Mesenchymal stem cell (in vitro differentiated cells and primary cell): Measurements from ENCODE around the gene MTFMT.
A peak's percentile ranks its signal among the peaks of the same experiment; 100 is the strongest.

ENCODE experiments used
- DNase-seq: peaks from one replicate; pipeline ENCODE4 v3.0.0-alpha.2; 2013
- H2AFZ ChIP-seq: one replicate; pipeline ENCODE4 v1.6.1; 2013; ENCODE audit warnings: low read depth, mild to moderate bottlenecking, control low read depth, inconsistent platforms, low read length, moderate library complexity
- H2AK5ac ChIP-seq: 2 replicates; pipeline ENCODE4 v1.6.1; 2013; ENCODE audit warnings: low read length, moderate library complexity, mild to moderate bottlenecking, inconsistent platforms; ENCODE audit not compliant: severe bottlenecking
- H2BK120ac ChIP-seq: one replicate; pipeline ENCODE4 v1.6.1; 2013; ENCODE audit warnings: low read depth, mild to moderate bottlenecking, inconsistent platforms, low read length, moderate library complexity
- H2BK12ac ChIP-seq, 2 experiments: one replicate each; pipeline ENCODE4 v1.6.1; 2013; ENCODE audit warnings: inconsistent platforms in 2 of 2, low read length in 2 of 2, mild to moderate bottlenecking in 2 of 2, moderate library complexity in 2 of 2, control low read depth in 1 of 2
- H2BK15ac ChIP-seq: one replicate; pipeline ENCODE4 v1.6.1; 2013; ENCODE audit warnings: mild to moderate bottlenecking, low read depth, inconsistent platforms; ENCODE audit not compliant: poor library complexity, severe bottlenecking
- H2BK5ac ChIP-seq: 2 replicates; pipeline ENCODE4 v1.6.1; 2013; ENCODE audit warnings: low read depth, mild to moderate bottlenecking, low read length, control low read depth, inconsistent platforms; ENCODE audit not compliant: poor library complexity, severe bottlenecking
- H3K14ac ChIP-seq, 2 experiments: one replicate each; pipeline ENCODE4 v1.6.1; 2013; ENCODE audit warnings: inconsistent platforms in 2 of 2, low read length in 2 of 2, control low read depth in 1 of 2, mild to moderate bottlenecking in 1 of 2, moderate library complexity in 1 of 2
- H3K18ac ChIP-seq, 2 experiments: one replicate each; pipeline ENCODE4 v1.6.1; 2013; ENCODE audit warnings: inconsistent platforms in 2 of 2, low read length in 2 of 2, control low read depth in 1 of 2, low read depth in 1 of 2, mild to moderate bottlenecking in 1 of 2
- H3K23ac ChIP-seq, 2 experiments: one replicate each; pipeline ENCODE4 v1.6.1; 2013; ENCODE audit warnings: inconsistent platforms in 2 of 2, low read length in 2 of 2, mild to moderate bottlenecking in 2 of 2, moderate library complexity in 2 of 2, control low read depth in 1 of 2
- H3K27ac ChIP-seq: 2 replicates; pipeline ENCODE4 v1.5.1; 2013; ENCODE audit warnings: mild to moderate bottlenecking, moderate library complexity, low read length, control low read depth, inconsistent platforms; ENCODE audit not compliant: poor library complexity, severe bottlenecking
- H3K27me3 ChIP-seq, 2 experiments: 2 replicates each; pipeline versions ENCODE4 v1.6.1 to v1.7.0; 2013; ENCODE audit warnings: low read length in 2 of 2, mild to moderate bottlenecking in 2 of 2, moderate library complexity in 2 of 2, control low read depth in 1 of 2, inconsistent platforms in 1 of 2; ENCODE audit not compliant: control insufficient read depth in 1 of 2, insufficient read depth in 1 of 2
- H3K36me3 ChIP-seq, 2 experiments: 2 replicates each; pipeline versions ENCODE4 v1.6.1 to v1.7.0; 2013; ENCODE audit warnings: low read length in 2 of 2, control low read depth in 1 of 2, inconsistent platforms in 1 of 2, low read depth in 1 of 2, mild to moderate bottlenecking in 1 of 2; ENCODE audit not compliant: insufficient read depth in 2 of 2, control insufficient read depth in 1 of 2
- H3K4ac ChIP-seq, 2 experiments: one replicate each; pipeline ENCODE4 v1.6.1; 2013; ENCODE audit warnings: inconsistent platforms in 2 of 2, low read length in 2 of 2, mild to moderate bottlenecking in 2 of 2, moderate library complexity in 2 of 2, control low read depth in 1 of 2, low read depth in 1 of 2
- H3K4me1 ChIP-seq: 2 replicates; pipeline ENCODE4 v1.6.1; 2013; ENCODE audit warnings: low read depth, low read length, control low read depth; ENCODE audit not compliant: control insufficient read depth, insufficient read depth
- H3K4me2 ChIP-seq: 2 replicates; pipeline ENCODE4 v1.6.1; 2013; ENCODE audit warnings: low read length, mild to moderate bottlenecking, inconsistent platforms; ENCODE audit not compliant: poor library complexity, severe bottlenecking
- H3K4me3 ChIP-seq, 2 experiments: 2 replicates each; pipeline versions ENCODE4 v1.5.1 to v1.7.0; 2013; ENCODE audit warnings: low read length in 2 of 2, mild to moderate bottlenecking in 2 of 2, control low read depth in 1 of 2, low read depth in 1 of 2; ENCODE audit not compliant: insufficient read depth in 1 of 2
- H3K79me1 ChIP-seq: replicated peaks from 2 replicates; pipeline ENCODE4 v1.6.1; 2013; ENCODE audit warnings: mild to moderate bottlenecking, control low read depth, low read length, inconsistent platforms; ENCODE audit not compliant: poor library complexity, severe bottlenecking
- H3K9ac ChIP-seq: 2 replicates; pipeline ENCODE4 v1.7.0; 2013; ENCODE audit warnings: mild to moderate bottlenecking, low read length, moderate library complexity
- H3K9me3 ChIP-seq: 2 replicates; pipeline ENCODE4 v1.7.0; 2013; ENCODE audit warnings: mild to moderate bottlenecking, low read length; ENCODE audit not compliant: control insufficient read depth
- H4K8ac ChIP-seq: one replicate; pipeline ENCODE4 v1.6.1; 2013; ENCODE audit warnings: inconsistent platforms, mild to moderate bottlenecking, low read length, moderate library complexity
- H4K91ac ChIP-seq: one replicate; pipeline ENCODE4 v1.6.1; 2013; ENCODE audit warnings: mild to moderate bottlenecking, low read length, inconsistent platforms
- WGBS: methylation state at CpG from one replicate; pipeline ENCODE4 v1.1.7; 2013; ENCODE audit warnings: mixed read lengths; 5-methylcytosine and 5-hydroxymethylcytosine counted together

Gene MTFMT

GRCh38 chr15:65037309-65037708, 7.9 kb upstream of the MTFMT start:
- no peaks in the 10 kb centered on the region for H3K36me3 ChIP-seq
- H3K23ac ChIP-seq, result no peak overlapping the region
- H2AFZ ChIP-seq, result no peak overlapping the region
- WGBS, result 86% methylated on average over 1 of the region's 1 CpG
- no peak for DNase-seq
- H3K27ac ChIP-seq, result no peak overlapping the region
- no peak overlapping the region for H3K4me3 ChIP-seq
- H3K4ac ChIP-seq, result no peak overlapping the region
- H3K4me1 ChIP-seq, result peaks cover 2% of the 10 kb centered on the region
- no peak overlapping the region for H2BK5ac ChIP-seq
- H3K4me2 ChIP-seq, result no peak overlapping the region
- no peak overlapping the region for H3K9ac ChIP-seq
- peaks cover 0 to 3% of the 10 kb centered on the region in 2 experiments for H3K27me3 ChIP-seq
- no peak overlapping the region for H4K8ac ChIP-seq
- H3K9me3 ChIP-seq, result no peaks in the 10 kb centered on the region
- no peak overlapping the region for H2BK12ac ChIP-seq
- H2BK120ac ChIP-seq, result no peak overlapping the region
- H3K79me1 ChIP-seq, result no peaks in the 10 kb centered on the region
- H3K14ac ChIP-seq, result no peak overlapping the region
- H2AK5ac ChIP-seq, result no peak overlapping the region
- H3K18ac ChIP-seq, result no peak overlapping the region
- H4K91ac ChIP-seq, result no peak overlapping the region
- H2BK15ac ChIP-seq, result no peak overlapping the region

- Histone ChIP-seq H2BK120ac (no peak overlapping the region), H2AK5ac (no peak overlapping the region), H3K18ac (no peak overlapping the region), H3K4me3 (no peak overlapping the region), H3K9ac (no peak overlapping the region), H4K91ac (no peak overlapping the region), H4K8ac (no peak overlapping the region), H3K23ac (no peak overlapping the region), H2AFZ (no peak overlapping the region), H2BK15ac (no peak overlapping the region), H3K4ac (no peak overlapping the region), H2BK12ac (no peak overlapping the region), H3K4me2 (no peak overlapping the region), H3K27ac (no peak overlapping the region), H3K9me3 (no peaks in the 10 kb centered on the region), H3K4me1 (peaks cover 3% of the 10 kb centered on the region), H3K79me1 (no peaks in the 10 kb centered on the region), H2BK5ac (no peak overlapping the region), H3K36me3 (no peaks in the 10 kb centered on the region), H3K27me3 (peaks cover 0 to 5% of the 10 kb centered on the region in 2 experiments), H3K14ac (no peak overlapping the region)
- 92% methylated on average over 11 of the region's 11 CpGs for WGBS
- DNase-seq, result no peak
Measured at GRCh38 chr15:65034719-65035118, 5.3 kb upstream of the MTFMT start.

GRCh38 chr15:65033659-65034269, 4.3 kb upstream of the MTFMT start:
- Histone ChIP-seq H3K36me3 (no peaks in the 10 kb centered on the region), H2AFZ (no peak overlapping the region), H3K4me2 (no peak overlapping the region), H3K23ac (no peak overlapping the region), H3K27me3 (peaks cover 0 to 5% of the 10 kb centered on the region in 2 experiments), H2AK5ac (no peak overlapping the region), H3K4me1 (peaks cover 4% of the 10 kb centered on the region), H3K4ac (no peak overlapping the region), H3K9ac (peak overlapping the region; percentile 17), H2BK15ac (no peak overlapping the region), H2BK120ac (no peak overlapping the region), H3K14ac (no peak overlapping the region), H4K91ac (no peak overlapping the region), H3K4me3 (no peak overlapping the region), H2BK12ac (no peak overlapping the region), H4K8ac (no peak overlapping the region), H2BK5ac (no peak overlapping the region), H3K27ac (no peak overlapping the region), H3K9me3 (no peaks in the 10 kb centered on the region), H3K79me1 (peaks cover 5% of the 10 kb centered on the region), H3K18ac (no peak overlapping the region)
- 35% methylated on average over 3 of the region's 4 CpGs for WGBS
- DNase-seq, result peak; percentile 71

GRCh38 chr15:65032801-65033537, 3.5 kb upstream of the MTFMT start:
- peaks cover 0 to 5% of the 10 kb centered on the region in 2 experiments for H3K27me3 ChIP-seq
- no peak overlapping the region for H2BK5ac ChIP-seq
- H3K14ac ChIP-seq, result no peak overlapping the region
- peak overlapping the region; percentile 17 for H3K9ac ChIP-seq
- H2BK15ac ChIP-seq, result no peak overlapping the region
- no peak overlapping the region for H3K27ac ChIP-seq
- H3K36me3 ChIP-seq, result no peaks in the 10 kb centered on the region
- H3K4me3 ChIP-seq, result no peak overlapping the region
- H2AK5ac ChIP-seq, result no peak overlapping the region
- no peak overlapping the region for H2AFZ ChIP-seq
- peaks cover 9% of the 10 kb centered on the region for H3K4me1 ChIP-seq
- DNase-seq, result peak; percentile 84
- H3K9me3 ChIP-seq, result no peaks in the 10 kb centered on the region
- H3K18ac ChIP-seq, result no peak overlapping the region
- 21% methylated on average over 11 of the region's 13 CpGs for WGBS
- H3K4ac ChIP-seq, result peak overlapping the region in 1 of 2 experiments; percentile 29
- no peak overlapping the region for H3K4me2 ChIP-seq
- H2BK120ac ChIP-seq, result no peak overlapping the region
- peak overlapping the region; percentile 77 for H4K8ac ChIP-seq
- no peak overlapping the region for H3K23ac ChIP-seq
- H2BK12ac ChIP-seq, result peak overlapping the region in 1 of 2 experiments; percentile 59
- no peak overlapping the region for H4K91ac ChIP-seq
- peaks cover 10% of the 10 kb centered on the region for H3K79me1 ChIP-seq
